ENCODE measurements around the gene P3H3. TPM values are rescaled to one million over a fixed set of nuclear protein-coding genes. Genes with fewer than 3 reads are reported as not detected.

P3H3 gene
- total and polyA plus RNA-seq, 2 donors (not counting 3 experiments of a cell fraction or from before 2014, with no cell fraction given), result 75.9 to 76.5 TPM

DNA sequence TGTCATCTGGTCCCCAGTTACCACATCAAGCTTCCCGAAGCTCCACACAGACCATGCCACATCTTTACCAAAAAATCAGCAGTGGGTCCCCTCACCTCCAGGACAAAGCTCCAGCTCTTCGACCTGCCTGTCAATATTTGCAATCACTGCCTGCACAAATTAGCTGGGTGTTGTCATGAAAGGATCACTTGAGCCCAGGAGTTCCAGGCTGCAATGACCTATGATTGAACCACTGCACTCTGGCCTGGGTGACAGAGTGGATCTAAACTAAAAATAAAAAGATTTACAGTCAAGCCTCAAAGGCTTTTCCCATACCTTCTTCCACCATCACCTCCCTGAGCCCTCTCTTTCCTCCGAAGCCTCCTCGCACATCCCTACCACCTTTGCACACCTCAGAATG, 31.6 kb upstream of the P3H3 start:
- no peaks in the 10 kb centered on the region for H3K9me1 ChIP-seq (replicated peaks; ENCODE audit: control insufficient read depth, extremely low read depth, insufficient read depth, low read length)
- no TSS peak for BruUV-seq (replicated peaks)
- FAIRE-seq, result no peak
- no peak overlapping the region for H3K4me3 ChIP-seq (replicated peaks in 1 of 3; ENCODE audit: insufficient read depth in 1 of 3, low read depth in 1 of 3, low read length in 3 of 3)
- ChIA-PET POLR2A (interaction anchor here (0.6 kb wide), 1 partner anchor 70 kb away, joined by 3 read pairs; no protein-coding TSS in a partner anchor), CTCF (interaction anchor here (2.8 kb wide), 1 partner anchor 43 kb away, joined by 14 read pairs; the partner anchor contains the start of gene MLF2)
- no peak for DNase-seq (ENCODE audit: low read depth, low spot score)
- no peak overlapping the region for H3K9ac ChIP-seq (replicated peaks; ENCODE audit: extremely low read depth, insufficient read depth, low read length)
- no peaks in the 10 kb centered on the region for H3K4me1 ChIP-seq (ENCODE audit: control insufficient read depth, extremely low read depth, insufficient read depth, low read length)
- H3K36me3 ChIP-seq (ENCODE audit: control insufficient read depth in 2 of 2, extremely low read depth in 1 of 2, insufficient read depth in 2 of 2, low read length in 2 of 2), result no peaks in the 10 kb centered on the region
- no peaks in the 10 kb centered on the region for H3K9me3 ChIP-seq (replicated peaks; ENCODE audit: control insufficient read depth, insufficient read depth, low read length)
- dilution Hi-C loops (cut with MboI; ENCODE audit: extremely low pct_ligation_motif_present, low sequenced_read_pairs), result no loop called here
- no peak overlapping the region for H3K27ac ChIP-seq (ENCODE audit: insufficient read depth, low read depth, low read length)
- H4K20me1 ChIP-seq (replicated peaks; ENCODE audit: control insufficient read depth, extremely low read depth, insufficient read depth, low read length), result no peaks in the 10 kb centered on the region
- H3K4me2 ChIP-seq (ENCODE audit: insufficient read depth, low read length), result no peak overlapping the region
- TF ChIP-seq, protein P1, sequence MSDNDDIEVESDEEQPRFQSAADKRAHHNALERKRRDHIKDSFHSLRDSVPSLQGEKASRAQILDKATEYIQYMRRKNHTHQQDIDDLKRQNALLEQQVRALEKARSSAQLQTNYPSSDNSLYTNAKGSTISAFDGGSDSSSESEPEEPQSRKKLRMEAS (IDR thresholded peaks at IDR 0.05; ENCODE audit: insufficient read depth, insufficient read length), result no peak
- TF ChIP-seq MYC (IDR thresholded peaks at IDR 0.05; ENCODE audit: low read depth, low read length) (no peak), EZH2 (IDR thresholded peaks at IDR 0.05; ENCODE audit: borderline replicate concordance, low read depth, low read length, severe bottlenecking) (no peak), GATA2 (IDR thresholded peaks at IDR 0.05; ENCODE audit: insufficient read depth, insufficient read length, low read depth, low read length) (no peak), POLR2AphosphoS5 (IDR thresholded peaks at IDR 0.05; ENCODE audit: insufficient read depth, low read depth, low read length) (no peak), JUN (IDR thresholded peaks at IDR 0.05; ENCODE audit: borderline replicate concordance, insufficient read depth, insufficient read length, low read depth) (no peak), FOS (IDR thresholded peaks at IDR 0.05; ENCODE audit: borderline replicate concordance, insufficient read depth, low read length) (no peak), POLR2A (IDR thresholded peaks at IDR 0.05; ENCODE audit: low read depth, low read length) (no peak)
- TF ChIP-seq, protein P2, sequence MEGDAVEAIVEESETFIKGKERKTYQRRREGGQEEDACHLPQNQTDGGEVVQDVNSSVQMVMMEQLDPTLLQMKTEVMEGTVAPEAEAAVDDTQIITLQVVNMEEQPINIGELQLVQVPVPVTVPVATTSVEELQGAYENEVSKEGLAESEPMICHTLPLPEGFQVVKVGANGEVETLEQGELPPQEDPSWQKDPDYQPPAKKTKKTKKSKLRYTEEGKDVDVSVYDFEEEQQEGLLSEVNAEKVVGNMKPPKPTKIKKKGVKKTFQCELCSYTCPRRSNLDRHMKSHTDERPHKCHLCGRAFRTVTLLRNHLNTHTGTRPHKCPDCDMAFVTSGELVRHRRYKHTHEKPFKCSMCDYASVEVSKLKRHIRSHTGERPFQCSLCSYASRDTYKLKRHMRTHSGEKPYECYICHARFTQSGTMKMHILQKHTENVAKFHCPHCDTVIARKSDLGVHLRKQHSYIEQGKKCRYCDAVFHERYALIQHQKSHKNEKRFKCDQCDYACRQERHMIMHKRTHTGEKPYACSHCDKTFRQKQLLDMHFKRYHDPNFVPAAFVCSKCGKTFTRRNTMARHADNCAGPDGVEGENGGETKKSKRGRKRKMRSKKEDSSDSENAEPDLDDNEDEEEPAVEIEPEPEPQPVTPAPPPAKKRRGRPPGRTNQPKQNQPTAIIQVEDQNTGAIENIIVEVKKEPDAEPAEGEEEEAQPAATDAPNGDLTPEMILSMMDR (IDR thresholded peaks at IDR 0.05; ENCODE audit: extremely low read depth in 1 of 2, insufficient read depth in 1 of 2, low read depth in 1 of 2, low read length in 2 of 2), result no peak
- no peaks in the 10 kb centered on the region for H3K79me2 ChIP-seq (ENCODE audit: control insufficient read depth, insufficient read depth, low read length)
- intact Hi-C loops (cut with micrococcal nuclease), result no loop called here
- peaks cover 10 to 11% of the 10 kb centered on the region in 2 experiments for H3K27me3 ChIP-seq (ENCODE audit: control insufficient read depth in 2 of 2, insufficient read depth in 2 of 2, low read length in 2 of 2)
- no peak overlapping the region for H2AFZ ChIP-seq (ENCODE audit: low read depth, low read length)

Data from endothelial cell of umbilical vein (primary cell).